B cell (primary cell): ENCODE measurements around the gene ASTN2. TPM values are rescaled to one million over a fixed set of nuclear protein-coding genes. Genes with fewer than 3 reads are reported as not detected.

Experiments
- ATAC-seq: fragments of 200-7000 bp; cut with Tn5 transposase; one replicate; pipeline ENCODE4 v1.10.0; 2021; ENCODE audit warnings: low read depth, mild to moderate bottlenecking, moderate number of reproducible peaks, moderate library complexity
- CTCF ChIA-PET: fragments of 350-600 bp; sonication (Branson Sonifier 250); formaldehyde crosslinking; loops from one replicate; lab custom pipeline; 2021; ENCODE audit warnings: antibody characterized with exemption, inconsistent platforms; lab: Charles Lee
- POLR2A ChIA-PET: fragments of 350-600 bp; sonication (Branson Sonifier 250); formaldehyde crosslinking; loops from one replicate; lab custom pipeline; 2021; ENCODE audit warnings: antibody characterized with exemption; lab: Charles Lee
- DNase-seq: peaks from one replicate; pipeline ENCODE4 v3.0.0; 2013
- H2AFZ ChIP-seq: 2 replicates; pipeline ENCODE4 v1.6.1; 2012; ENCODE audit warnings: mild to moderate bottlenecking, low read depth, low read length; ENCODE audit not compliant: insufficient read depth, poor library complexity, severe bottlenecking
- H3K27ac ChIP-seq, 2 donors: 1 replicate in 1 of 2; 2 replicates in 1 of 2; pipeline ENCODE4 v1.5.1; 2012 to 2013; ENCODE audit warnings: low read length in 2 of 2, mild to moderate bottlenecking in 2 of 2, moderate library complexity in 1 of 2
- H3K27me3 ChIP-seq, 4 experiments: fragments of 200-600 bp in 1 of 4; sonication (generic) in 1 of 4; replicated peaks in 1 of 4; 1 replicate in 2 of 4; 2 replicates in 2 of 4; pipeline versions ENCODE4 v1.6.1 to v1.7.0; 2013 to 2016; ENCODE audit warnings: low read length in 3 of 4, mild to moderate bottlenecking in 2 of 4, mixed read lengths in 1 of 4, moderate library complexity in 1 of 4; ENCODE audit not compliant: insufficient read depth in 4 of 4, control insufficient read depth in 3 of 4; ENCODE audit errors: control extremely low read depth in 1 of 4
- H3K36me3 ChIP-seq, 2 experiments: replicated peaks in 1 of 2; 1 replicate in 1 of 2; 2 replicates in 1 of 2; pipeline versions ENCODE4 v1.6.1 to v1.7.1; 2013; ENCODE audit warnings: low read length in 1 of 2; ENCODE audit not compliant: insufficient read depth in 2 of 2, control insufficient read depth in 1 of 2; ENCODE audit errors: control extremely low read depth in 1 of 2, extremely low read depth in 1 of 2
- H3K4me1 ChIP-seq, 2 donors: fragments of 200-600 bp in 1 of 2; sonication (generic) in 1 of 2; 1 replicate in 1 of 2; 2 replicates in 1 of 2; pipeline versions ENCODE4 v1.5.1 to v1.6.1; 2013 to 2017; ENCODE audit warnings: low read length in 2 of 2; ENCODE audit not compliant: control insufficient read depth in 2 of 2, insufficient read depth in 2 of 2
- H3K4me2 ChIP-seq: replicated peaks from 2 replicates; pipeline ENCODE3; 2012; ENCODE audit warnings: mild to moderate bottlenecking, low read depth, low read length; ENCODE audit not compliant: poor library complexity, severe bottlenecking
- H3K4me3 ChIP-seq, 5 experiments: fragments of 200-600 bp in 1 of 5; sonication (generic) in 1 of 5; 1 replicate in 3 of 5; 2 replicates in 2 of 5; pipeline versions ENCODE4 v1.5.1 to v1.7.0; 2011 to 2016; ENCODE audit warnings: low read length in 4 of 5, mild to moderate bottlenecking in 4 of 5, low read depth in 2 of 5, control low read depth in 1 of 5, moderate library complexity in 1 of 5; ENCODE audit not compliant: insufficient read depth in 1 of 5; ENCODE audit errors: control extremely low read depth in 1 of 5, extremely low read depth in 1 of 5
- H3K79me2 ChIP-seq: fragments of 200-600 bp; sonication (generic); one replicate; pipeline ENCODE4 v1.6.0; 2016; ENCODE audit warnings: low read length; ENCODE audit not compliant: control insufficient read depth, insufficient read depth
- H3K9ac ChIP-seq: fragments of 200-600 bp; sonication (generic); 2 replicates; pipeline ENCODE4 v1.6.1; 2017; ENCODE audit warnings: mild to moderate bottlenecking, low read length, moderate library complexity
- H3K9me3 ChIP-seq, 3 donors: one replicate each; pipeline versions ENCODE4 v1.6.1 to v1.7.1; 2013; ENCODE audit warnings: low read length in 2 of 3; ENCODE audit not compliant: control insufficient read depth in 2 of 3, insufficient read depth in 1 of 3; ENCODE audit errors: control extremely low read depth in 1 of 3
- H4K20me1 ChIP-seq: 2 replicates; pipeline ENCODE4 v1.6.0; 2012; ENCODE audit warnings: mild to moderate bottlenecking, low read length; ENCODE audit not compliant: insufficient read depth, control insufficient read depth, poor library complexity, severe bottlenecking
- H3K27ac Mint-ChIP-seq: one replicate; pipeline ENCODE4 v1.8.0; 2021; ENCODE audit warnings: mixed read lengths
- H3K27me3 Mint-ChIP-seq: one replicate; pipeline ENCODE4 v1.8.0; 2021; ENCODE audit warnings: mixed read lengths
- H3K4me1 Mint-ChIP-seq: one replicate; pipeline ENCODE4 v1.8.0; 2021; ENCODE audit warnings: mixed read lengths
- H3K4me3 Mint-ChIP-seq: one replicate; pipeline ENCODE4 v1.8.0; 2021; ENCODE audit warnings: mixed read lengths
- H3K9me3 Mint-ChIP-seq: one replicate; pipeline ENCODE4 v1.8.0; 2022; ENCODE audit warnings: mixed read lengths; ENCODE audit not compliant: insufficient read depth
- CTCF ChIP-seq: fragments of 200-600 bp; IDR thresholded peaks from one replicate; pipeline ENCODE4 v1.8.0; 2022; ENCODE audit warnings: antibody characterized with exemption, mild to moderate bottlenecking
- EZH2 ChIP-seq: IDR thresholded peaks from 2 replicates; pipeline ENCODE4 v1.6.1; 2012; ENCODE audit warnings: borderline replicate concordance, low read depth, mild to moderate bottlenecking, moderate library complexity, low read length; ENCODE audit not compliant: insufficient read depth, poor library complexity, severe bottlenecking
- WGBS: methylation state at CpG from one replicate; pipeline ENCODE4 v1.1.5; 2013; ENCODE audit warnings: missing lambda C conversion rate; ENCODE audit not compliant: insufficient coverage; 5-methylcytosine and 5-hydroxymethylcytosine counted together
- intact Hi-C: fragments of 100-400 bp; cut with micrococcal nuclease; formaldehyde crosslinking; loops from one replicate; pipeline ENCODE4 v1.10.0; 2022
- polyA plus RNA-seq: library from polyadenylated mRNA; depleted of rRNA; stranded (reverse); fragments of >200 nt; gene quantifications from 2 replicates; pipeline ENCODE4 v1.2.3, GENCODE V29; 2012
- total RNA-seq, 2 donors: library from RNA; stranded (reverse); fragments of 120-200 nt in 1 of 2; gene quantifications; 1 replicate in 1 of 2; 2 replicates in 1 of 2; pipeline versions ENCODE4 v1.2.3 to v1.2.4, GENCODE V29; 2013 to 2022

ASTN2 gene
- total and polyA plus RNA-seq, 2 donors (not counting 1 experiment from before 2014, with no cell fraction given) = 1.2 to 3.6 TPM

DNA sequence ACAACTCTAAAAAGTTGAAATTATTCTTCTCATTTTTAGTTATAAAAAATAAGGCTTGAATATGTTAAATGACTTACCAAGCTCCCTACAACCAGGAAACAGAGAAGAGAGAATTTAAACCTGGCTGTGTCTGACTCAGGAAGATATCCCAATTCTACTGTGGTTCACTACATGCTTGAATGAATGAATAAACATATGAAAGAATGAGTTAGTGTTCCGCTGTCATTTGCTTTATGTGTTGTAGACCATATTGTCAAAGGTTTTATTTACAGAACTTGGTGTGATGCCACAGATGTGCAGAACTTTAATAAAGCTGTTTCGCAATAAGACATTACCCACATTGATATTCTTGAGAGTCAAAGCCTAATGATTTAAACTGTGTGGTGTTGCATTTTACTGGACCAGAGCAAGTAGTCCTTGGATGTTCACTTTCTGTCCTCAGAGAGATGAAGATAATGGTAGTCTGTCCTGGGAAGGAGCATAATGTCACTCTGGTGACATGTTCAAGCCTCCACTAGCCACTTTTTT, 414.6 kb downstream of the ASTN2 start:
- intact Hi-C loops = no loop called here
- no peak overlapping the region for H3K4me3 ChIP-seq
- H3K27ac Mint-ChIP-seq = no peak overlapping the region
- WGBS = no CpG with 5 or more reads among the region's 2 CpGs
- H3K4me1 ChIP-seq = no peaks in the 10 kb centered on the region
- no peak overlapping the region for H3K27ac ChIP-seq
- H4K20me1 ChIP-seq = no peaks in the 10 kb centered on the region
- H3K36me3 ChIP-seq = no peaks in the 10 kb centered on the region
- H3K9ac ChIP-seq = no peak overlapping the region
- no peaks in the 10 kb centered on the region for H3K9me3 ChIP-seq
- H3K27me3 Mint-ChIP-seq = no peaks in the 10 kb centered on the region
- no peak for TF ChIP-seq CTCF
- TF ChIP-seq EZH2 = no peak
- ATAC-seq = no peak
- H3K4me3 Mint-ChIP-seq = no peak overlapping the region
- no peaks in the 10 kb centered on the region for H3K4me1 Mint-ChIP-seq
- H2AFZ ChIP-seq = no peak overlapping the region
- no peak overlapping the region for H3K4me2 ChIP-seq
- no peak for DNase-seq
- ChIA-PET POLR2A (no interaction called here), CTCF (no interaction called here)
- H3K9me3 Mint-ChIP-seq = no peaks in the 10 kb centered on the region
- H3K27me3 ChIP-seq = no peaks in the 10 kb centered on the region
- no peaks in the 10 kb centered on the region for H3K79me2 ChIP-seq

DNA sequence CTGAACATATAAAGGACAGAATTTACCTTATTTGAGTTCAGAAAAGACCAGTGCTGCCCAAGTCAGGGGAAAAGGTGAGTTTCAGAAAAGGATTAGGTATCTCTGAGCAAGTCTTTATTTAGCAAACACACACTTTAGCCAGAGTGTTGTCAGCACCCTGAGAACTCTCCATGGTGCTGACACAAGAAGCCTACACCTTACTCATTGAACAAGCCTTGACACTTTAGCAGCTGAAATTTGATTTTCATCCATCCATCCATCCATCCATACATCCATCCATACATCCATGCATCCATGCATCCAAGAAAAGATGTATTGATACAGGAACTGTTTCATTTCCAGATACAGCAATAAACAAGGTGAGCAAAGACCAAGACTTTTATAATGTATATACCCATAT, 416.6 kb downstream of the ASTN2 start:
- Histone ChIP-seq H3K79me2 (no peaks in the 10 kb centered on the region), H3K4me1 (no peaks in the 10 kb centered on the region), H3K4me3 (no peak overlapping the region), H3K9me3 (no peaks in the 10 kb centered on the region), H4K20me1 (no peaks in the 10 kb centered on the region), H3K27me3 (no peaks in the 10 kb centered on the region), H3K9ac (no peak overlapping the region), H3K4me2 (no peak overlapping the region), H2AFZ (no peak overlapping the region), H3K36me3 (no peaks in the 10 kb centered on the region), H3K27ac (no peak overlapping the region)
- Mint-ChIP-seq H3K27me3 (no peaks in the 10 kb centered on the region), H3K4me3 (no peak overlapping the region), H3K9me3 (no peaks in the 10 kb centered on the region), H3K4me1 (no peaks in the 10 kb centered on the region), H3K27ac (no peak overlapping the region)
- ATAC-seq = no peak
- no peak for DNase-seq
- intact Hi-C loops = no loop called here
- TF ChIP-seq CTCF = no peak
- no peak for TF ChIP-seq EZH2
- POLR2A ChIA-PET = no interaction called here
- CTCF ChIA-PET = no interaction called here
